Right forelimb (tissue), 1 donor: ENCODE measurements around the gene ECM2.

Experiments
- DNase-seq: peaks from one replicate; pipeline ENCODE4 v3.0.0-alpha.2; 2018

The ECM2 gene

GRCh38 chr9:92457576-92457975 lies 78.2 kb downstream of the ECM2 start:
- DNase-seq, result no peak

- DNase-seq, result no peak
Measured at GRCh38 chr9:92455217-92455616, 80.6 kb downstream of the ECM2 start.

GRCh38 chr9:92446536-92446935 lies 89.3 kb downstream of the ECM2 start:
- no peak for DNase-seq
